Fibroblast of skin of abdomen (primary cell): Measurements from ENCODE around the gene NR1H3.
"Not testable (repeated sequence)": the region's sequence is repeated elsewhere in the genome, so short reads cannot be mapped to it uniquely, and the experiment has no call there.

ENCODE experiments used
- DNase-seq: peaks from one replicate; pipeline ENCODE4 v3.0.0-alpha.2; 2013

The NR1H3 gene

GRCh38 chr11:47308050-47308823 is 50.4 kb downstream of the NR1H3 start:
- DNase-seq = no peak

- DNase-seq = peak; percentile 24
Observed at GRCh38 chr11:47314992-47315391, 57.2 kb downstream of the NR1H3 start.

GRCh38 chr11:47316501-47316900 is 58.7 kb downstream of the NR1H3 start:
- not testable (repeated sequence) for DNase-seq

- DNase-seq = no peak
Observed at GRCh38 chr11:47317064-47317828, 59.5 kb downstream of the NR1H3 start.

- no peak for DNase-seq
Observed at GRCh38 chr11:47318166-47318565, 60.4 kb downstream of the NR1H3 start.
